Measurements from ENCODE around the gene CWF19L1. TPM values are rescaled to one million over a fixed set of nuclear protein-coding genes. Genes with fewer than 3 reads are reported as not detected.

Gene CWF19L1
- total and polyA plus RNA-seq, 8 donors, result 1.2 to 39.7 (median 12.9) TPM

DNA sequence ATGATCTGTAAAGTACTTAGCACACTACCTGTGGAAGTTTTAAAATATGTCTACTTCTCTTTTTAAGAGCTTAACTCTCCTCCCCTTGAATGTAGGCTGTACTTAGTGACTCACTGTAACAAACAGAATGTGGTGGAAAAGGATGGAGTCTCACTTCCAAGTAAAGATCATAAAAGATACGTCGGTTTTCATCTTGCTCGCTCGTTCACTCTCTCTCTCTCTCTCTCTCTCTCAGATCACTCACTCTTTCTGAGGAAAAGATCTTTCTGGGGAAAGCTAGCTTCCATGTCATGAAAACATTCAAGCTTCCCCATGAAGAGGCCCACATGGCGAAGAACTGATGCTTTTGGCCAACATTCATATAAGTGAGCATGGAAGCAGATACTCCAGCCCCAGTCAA is 43.6 kb downstream of the CWF19L1 start:
- Histone ChIP-seq H3K4me1 (peaks cover 7 to 18% (median 10%) of the 10 kb centered on the region in 4 donors), H3K9me3 (no peaks in the 10 kb centered on the region), H3K27ac (no peak overlapping the region), H3K27me3 (no peaks in the 10 kb centered on the region), H3K4me3 (no peak overlapping the region), H3K36me3 (peaks cover 26 to 70% (median 69%) of the 10 kb centered on the region in 4 donors)
- intact Hi-C loops (cut with DNase I; ENCODE audit: low total_unique reads), result no loop called here
- 76 to 92% (median 80%) methylated on average over 5 of the region's 5 CpGs for WGBS, 5 donors
- DNase-seq, result no peak
- no peak for TF ChIP-seq CTCF (IDR thresholded peaks at IDR 0.05)
- TF ChIP-seq POLR2AphosphoS5 (IDR thresholded peaks at IDR 0.05), result no peak
- no peak for TF ChIP-seq POLR2A (IDR thresholded peaks at IDR 0.05)
- TF ChIP-seq EP300 (IDR thresholded peaks at IDR 0.05), result no peak

DNA sequence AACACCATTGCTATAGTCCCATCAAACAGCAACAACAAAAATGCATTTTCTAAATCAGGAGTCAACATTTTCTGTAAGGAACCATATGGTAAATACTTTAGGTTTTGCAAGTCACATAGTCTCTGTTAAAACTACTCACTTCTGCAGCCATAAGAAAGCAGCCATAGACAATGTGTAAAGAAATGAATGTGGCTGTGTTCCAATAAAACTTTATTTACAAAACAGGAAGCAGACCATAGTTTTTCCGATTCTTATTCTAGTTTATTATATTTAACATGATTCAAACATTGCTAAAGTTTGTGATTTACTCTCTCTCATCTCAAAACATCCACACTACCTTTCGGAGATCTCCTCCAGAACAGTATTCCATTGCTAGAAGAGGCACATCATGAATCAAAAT is 44.9 kb downstream of the CWF19L1 start:
- intact Hi-C loops (cut with DNase I; ENCODE audit: low total_unique reads), result no loop called here
- DNase-seq, result no peak
- Histone ChIP-seq H3K27me3 (no peaks in the 10 kb centered on the region), H3K4me3 (no peak overlapping the region), H3K9me3 (no peaks in the 10 kb centered on the region), H3K4me1 (peaks cover 0 to 4% (median 0%) of the 10 kb centered on the region in 4 donors), H3K36me3 (peaks cover 31 to 84% (median 83%) of the 10 kb centered on the region in 4 donors), H3K27ac (no peak overlapping the region)
- 91 to 97% (median 96%) methylated on average over 2 of the region's 2 CpGs for WGBS, 5 donors
- no peak for TF ChIP-seq POLR2A (IDR thresholded peaks at IDR 0.05)
- TF ChIP-seq CTCF (IDR thresholded peaks at IDR 0.05), result no peak
- TF ChIP-seq EP300 (IDR thresholded peaks at IDR 0.05), result no peak
- no peak for TF ChIP-seq POLR2AphosphoS5 (IDR thresholded peaks at IDR 0.05)

DNA sequence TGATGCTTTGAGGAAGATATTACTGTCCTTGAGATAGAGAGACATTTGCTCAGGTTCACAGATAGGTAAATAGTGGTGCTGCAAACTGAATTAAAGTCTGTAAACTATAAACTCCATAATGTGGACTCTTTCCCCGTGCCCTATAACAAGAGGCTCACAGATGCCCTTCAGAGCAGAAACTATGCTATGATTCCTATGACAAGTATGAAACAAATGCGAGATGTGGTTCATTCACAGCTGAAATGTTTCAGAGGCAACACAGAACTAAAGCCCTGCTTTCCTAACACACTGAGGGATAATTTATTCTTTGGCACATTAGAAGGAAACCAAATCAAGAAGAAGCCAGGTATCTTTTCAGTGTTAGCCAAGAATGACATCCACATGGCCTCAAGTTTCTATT is 51.4 kb downstream of the CWF19L1 start:
- Histone ChIP-seq H3K4me1 (no peaks in the 10 kb centered on the region), H3K9me3 (no peaks in the 10 kb centered on the region), H3K27ac (no peak overlapping the region), H3K36me3 (peaks cover 39 to 100% (median 99%) of the 10 kb centered on the region in 4 donors), H3K27me3 (no peaks in the 10 kb centered on the region), H3K4me3 (no peak overlapping the region)
- no peak for DNase-seq
- WGBS, 5 donors, result 85 to 95% (median 93%) methylated on average over 2 of the region's 2 CpGs
- no peak for TF ChIP-seq CTCF (IDR thresholded peaks at IDR 0.05)
- TF ChIP-seq POLR2AphosphoS5 (IDR thresholded peaks at IDR 0.05), result no peak
- no peak for TF ChIP-seq POLR2A (IDR thresholded peaks at IDR 0.05)
- no peak for TF ChIP-seq EP300 (IDR thresholded peaks at IDR 0.05)
- intact Hi-C loops (cut with DNase I; ENCODE audit: low total_unique reads), result no loop called here

DNA sequence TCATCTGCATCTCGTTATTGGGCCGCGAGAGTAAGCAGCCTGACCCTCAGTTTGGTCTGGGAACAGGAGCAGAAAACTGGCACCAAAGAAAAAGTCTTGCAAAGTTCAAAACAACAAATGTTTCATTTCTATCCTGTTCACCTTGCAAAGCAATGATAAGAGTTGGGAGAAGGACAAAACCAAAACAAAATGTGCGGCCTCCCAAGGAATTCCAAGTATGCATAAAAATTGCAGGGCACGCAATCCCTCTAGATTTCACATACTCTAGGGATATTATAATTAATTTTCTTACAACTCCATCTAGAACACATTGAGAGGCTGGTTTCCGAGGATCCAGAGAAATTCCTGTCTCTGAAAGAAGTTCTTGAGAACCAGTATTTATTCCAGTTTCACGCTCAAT is 58.1 kb downstream of the CWF19L1 start:
- TF ChIP-seq POLR2A (IDR thresholded peaks at IDR 0.05) (no peak), POLR2AphosphoS5 (IDR thresholded peaks at IDR 0.05) (no peak), CTCF (IDR thresholded peaks at IDR 0.05) (no peak), EP300 (IDR thresholded peaks at IDR 0.05) (no peak)
- WGBS, 5 donors, result 85 to 92% (median 91%) methylated on average over 7 of the region's 7 CpGs
- Histone ChIP-seq H3K4me3 (no peak overlapping the region), H3K4me1 (no peaks in the 10 kb centered on the region), H3K27ac (no peak overlapping the region), H3K9me3 (no peaks in the 10 kb centered on the region), H3K36me3 (peaks cover 30 to 93% (median 93%) of the 10 kb centered on the region in 4 donors), H3K27me3 (no peaks in the 10 kb centered on the region)
- intact Hi-C loops (cut with DNase I; ENCODE audit: low total_unique reads), result no loop called here
- DNase-seq, result no peak
